ENCODE data around the gene DTNA.
A peak's percentile ranks its signal among the peaks of the same experiment; 100 is the strongest.

DTNA gene

DNA sequence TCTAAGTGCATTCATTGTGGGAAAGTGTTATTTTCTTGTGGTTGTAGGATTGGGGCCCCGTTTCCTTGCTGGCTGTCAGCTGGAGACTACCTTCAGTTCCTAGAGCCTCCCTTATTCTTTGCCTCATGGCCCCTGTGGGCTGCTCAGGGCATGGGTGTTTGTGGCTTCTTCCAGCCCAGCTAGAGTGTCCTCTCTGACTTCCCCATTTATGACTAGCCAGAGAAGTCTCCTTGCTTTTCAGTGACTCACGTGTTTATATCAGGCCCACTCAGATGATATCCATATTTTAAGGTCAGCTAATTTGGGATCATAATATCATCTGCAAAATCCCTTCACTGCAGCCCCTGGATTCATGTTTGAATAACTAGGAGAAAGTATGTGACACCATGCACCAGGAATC, 62.8 kb downstream of the DTNA start:
- DNase-seq (ENCODE audit: low spot score) = peak; percentile 33

DNA sequence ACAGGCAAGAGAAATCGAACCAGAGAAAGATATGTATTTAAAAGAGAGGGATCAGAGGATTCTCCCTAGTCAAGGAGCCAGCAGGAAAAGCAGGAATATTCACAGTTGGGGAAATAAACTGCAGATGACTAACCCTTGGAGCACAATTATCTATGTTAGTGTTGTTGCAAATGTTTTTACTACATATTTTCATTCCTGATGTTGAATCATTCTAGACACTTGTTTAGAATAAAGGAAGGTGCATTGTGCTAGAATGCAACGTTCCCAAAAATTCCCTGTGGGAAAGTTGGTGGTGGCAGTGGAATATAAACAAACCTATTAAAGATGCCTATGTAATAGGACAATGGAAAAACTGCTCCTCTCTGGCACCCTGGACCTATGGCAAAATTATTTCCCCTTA, 63.3 kb downstream of the DTNA start:
- DNase-seq (ENCODE audit: low spot score) = peak; percentile 26

DNA sequence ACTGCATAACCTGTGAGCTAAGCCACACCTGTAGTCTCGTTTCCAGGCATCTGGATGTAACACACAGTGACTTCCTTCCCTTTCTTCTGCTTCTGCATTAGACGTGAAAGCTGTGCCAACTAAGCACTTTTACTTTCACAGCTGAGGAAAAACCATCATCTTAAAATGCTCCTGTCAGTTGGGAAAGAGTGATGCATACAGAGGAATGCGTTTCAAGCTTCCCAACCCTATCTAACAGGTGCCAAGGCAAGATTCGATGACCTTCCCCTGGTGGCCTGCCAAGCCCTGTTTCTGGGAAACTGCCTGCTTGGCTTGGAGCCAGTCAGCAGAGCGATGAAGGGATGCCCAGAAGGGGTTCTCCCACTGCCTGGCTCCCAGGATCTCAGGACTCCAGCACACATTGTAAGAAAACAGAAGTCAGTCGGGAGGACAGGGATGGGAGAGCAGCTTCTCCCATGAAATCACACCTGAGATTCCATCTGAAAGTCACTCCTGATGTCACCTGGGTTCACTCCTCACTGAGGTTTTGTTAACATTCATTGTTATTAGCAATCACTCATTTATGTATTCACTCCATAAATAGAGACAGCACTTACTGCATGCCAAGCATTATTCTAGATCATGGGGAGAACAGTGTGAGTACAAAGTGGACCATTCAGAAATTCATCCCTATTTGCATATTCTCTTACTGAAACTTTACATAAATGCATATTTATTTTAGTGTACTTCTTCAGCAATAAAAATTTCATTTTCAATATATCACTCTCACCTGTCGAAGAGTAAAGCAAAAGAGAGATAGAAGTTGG, 64.1 kb downstream of the DTNA start:
- no peak for DNase-seq (ENCODE audit: low spot score)

DNA sequence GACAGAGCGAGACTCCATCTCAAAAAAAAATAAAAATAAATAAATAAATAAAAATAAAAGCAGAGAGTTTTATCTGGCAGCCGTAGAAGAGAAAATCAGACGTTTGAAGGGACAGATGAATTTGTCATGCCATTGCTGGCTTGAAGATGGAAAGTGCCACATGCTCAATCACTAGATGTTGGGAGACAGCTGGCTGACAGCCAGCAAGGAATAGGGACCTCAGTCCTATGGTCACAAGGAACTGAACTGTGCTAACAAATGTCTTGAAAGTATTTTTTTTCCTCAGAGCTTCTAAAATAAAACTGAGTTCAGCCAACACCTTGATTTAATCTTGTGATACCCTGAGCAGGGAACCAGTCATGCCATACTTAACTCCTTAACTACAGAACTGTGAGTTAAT, 65.4 kb downstream of the DTNA start:
- no peak for DNase-seq (ENCODE audit: low spot score)

DNA sequence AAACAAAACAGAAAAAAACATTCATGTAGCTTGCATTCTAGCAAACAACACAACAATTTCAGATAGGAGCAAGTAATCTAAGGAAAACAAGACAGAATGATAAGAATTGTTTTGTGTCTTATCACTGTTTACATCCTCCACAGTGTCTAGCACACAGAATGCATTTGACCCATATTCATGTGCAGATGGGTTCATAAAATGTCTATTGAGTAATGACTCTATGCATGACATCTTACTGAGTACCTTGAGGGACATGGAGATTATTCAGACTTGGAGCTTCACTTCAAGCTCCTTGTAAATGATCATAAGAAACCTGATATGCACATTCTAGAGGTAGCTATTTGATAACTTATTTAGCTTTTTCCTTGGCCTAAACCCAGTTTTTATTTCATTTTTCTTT, 69.0 kb downstream of the DTNA start:
- DNase-seq (ENCODE audit: low spot score) = no peak

DNA sequence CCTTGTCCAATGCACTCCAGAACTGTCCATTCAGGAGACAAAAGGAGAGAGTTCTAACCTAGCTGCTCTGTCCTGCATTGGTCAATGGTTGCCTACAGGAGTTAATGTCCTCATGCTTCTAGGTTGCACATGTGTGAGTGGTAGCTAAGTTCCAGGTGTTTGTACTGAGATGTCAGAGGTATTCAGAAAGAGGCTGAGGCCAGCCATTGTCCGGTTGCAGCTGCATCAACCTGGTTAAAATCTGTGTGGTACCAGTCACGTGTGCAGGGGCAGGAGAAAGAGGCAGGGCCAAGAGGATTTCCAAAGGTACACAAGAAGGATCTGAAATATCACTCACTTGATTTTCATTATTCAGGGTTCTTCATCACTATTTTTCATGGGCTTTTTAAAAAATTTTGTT, 70.8 kb downstream of the DTNA start:
- no peak for DNase-seq (ENCODE audit: low spot score)

DNA sequence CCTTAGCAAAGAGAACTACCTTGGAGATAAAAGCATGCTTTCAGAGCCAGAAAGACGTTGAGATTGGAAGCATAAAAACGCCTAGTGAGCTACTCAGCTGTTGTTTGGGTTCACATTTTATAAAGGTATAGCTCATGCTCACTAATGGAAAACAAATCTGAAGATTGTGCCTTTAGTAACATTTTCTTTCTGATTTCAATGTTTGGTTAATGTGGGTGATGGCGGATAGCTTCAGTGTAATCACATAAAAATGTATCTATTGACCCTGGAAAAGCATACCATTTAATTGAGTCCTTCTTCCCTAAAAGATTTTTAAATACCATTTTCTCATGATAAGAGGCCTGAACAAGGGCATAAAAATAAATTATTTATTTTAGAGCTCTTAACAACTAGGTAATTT, 73.4 kb downstream of the DTNA start:
- no peak for DNase-seq (ENCODE audit: low spot score)

DNA sequence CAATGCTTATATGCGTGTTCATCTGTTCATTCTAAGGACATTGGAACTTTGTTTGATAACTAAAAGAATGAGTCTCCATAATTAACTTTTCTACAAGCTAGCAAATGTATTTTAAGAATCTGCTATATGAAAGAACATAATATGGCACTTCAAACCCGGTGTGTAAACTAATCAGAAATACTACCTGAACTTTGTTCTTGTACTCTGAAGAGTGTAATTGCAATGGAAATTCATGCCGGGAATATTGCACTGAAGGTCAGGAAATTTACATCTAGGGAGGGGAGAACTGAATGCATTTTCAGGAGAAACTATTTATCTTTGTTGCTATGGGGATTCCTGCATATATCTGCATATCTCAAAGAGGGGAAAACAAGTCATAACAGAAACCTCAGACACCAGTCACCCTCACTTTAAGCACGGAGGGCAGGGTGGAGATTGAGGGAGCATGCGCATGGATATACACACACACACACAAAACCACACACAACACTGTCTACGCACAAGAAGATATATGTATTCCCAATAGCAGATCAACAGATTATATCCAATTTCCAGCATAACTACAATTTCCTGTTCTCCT, 76.2 kb downstream of the DTNA start:
- DNase-seq (ENCODE audit: low spot score) = no peak

DNA sequence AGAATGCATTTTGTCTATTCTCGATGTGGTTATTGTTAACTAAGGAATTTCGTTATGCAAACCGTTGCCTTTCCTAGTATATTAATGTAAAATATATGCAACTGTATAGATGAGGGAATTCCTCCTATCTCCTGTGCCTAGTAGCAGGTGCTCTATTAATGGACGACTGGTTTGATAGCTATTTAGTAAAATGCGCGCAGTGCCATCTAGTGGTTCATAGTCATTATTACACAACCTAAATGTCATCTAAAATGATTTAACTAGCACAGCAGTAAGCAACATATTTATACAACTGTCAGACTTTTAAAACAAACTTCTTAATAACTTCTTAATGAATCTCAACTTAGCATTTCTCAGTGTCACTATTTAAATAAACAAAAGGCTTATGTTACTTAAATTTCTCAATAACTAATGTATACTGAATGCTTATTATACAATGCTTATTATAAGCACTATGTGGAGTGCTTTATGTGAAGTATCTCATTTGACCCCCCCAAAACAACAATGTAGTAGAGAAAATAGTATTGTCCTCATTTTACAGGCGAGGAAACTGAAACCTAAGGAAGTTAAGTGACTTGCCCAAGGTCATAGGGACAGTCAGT, 77.9 kb downstream of the DTNA start:
- DNase-seq (ENCODE audit: low spot score) = peak; percentile 60

DNA sequence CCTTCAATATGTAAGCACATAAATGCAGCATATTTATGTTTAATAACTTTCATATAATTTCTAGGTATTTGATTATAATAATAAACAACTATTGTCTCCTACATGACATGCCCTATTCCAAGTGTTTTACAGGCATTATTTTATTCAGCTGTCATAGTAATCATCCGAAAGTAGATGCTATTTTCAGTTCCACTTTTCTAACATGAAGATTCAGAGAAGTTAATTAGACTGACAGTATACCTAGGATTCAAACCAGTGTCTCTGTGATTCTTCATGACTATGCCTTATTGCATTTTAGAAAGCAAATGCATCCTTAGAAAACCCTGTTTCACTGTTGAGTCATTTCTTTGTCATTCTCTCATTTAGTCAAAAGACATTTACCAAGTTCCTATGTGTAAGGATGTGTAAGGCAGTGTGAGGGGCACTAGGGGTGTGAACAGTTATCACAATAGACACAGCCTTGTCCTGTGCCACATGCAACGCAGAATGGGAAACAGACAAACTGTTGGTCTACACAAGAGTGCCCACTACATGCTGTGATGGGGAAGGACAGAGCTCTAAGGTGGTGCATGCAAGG, 79.8 kb downstream of the DTNA start:
- DNase-seq (ENCODE audit: low spot score) = no peak

DNA sequence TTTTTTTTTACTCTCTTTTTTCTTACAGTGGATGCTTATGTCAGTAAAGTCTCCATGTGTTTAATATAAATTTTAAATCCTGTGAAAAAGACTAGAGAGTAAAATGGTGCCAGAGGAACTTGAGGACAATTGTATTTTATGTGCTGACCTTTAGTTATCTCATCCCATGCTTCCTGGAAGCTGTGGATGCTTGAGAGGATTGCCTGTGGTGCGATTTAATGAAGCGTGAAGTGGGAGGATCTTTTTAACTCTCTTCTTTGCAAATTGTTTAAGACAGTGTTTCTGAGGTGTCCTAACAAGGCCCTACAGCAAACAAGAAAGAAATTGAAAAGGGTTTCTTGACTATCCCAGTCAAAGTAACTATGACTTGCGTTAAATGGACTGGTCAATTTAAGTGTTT, 84.2 kb downstream of the DTNA start:
- DNase-seq (ENCODE audit: low spot score) = no peak

DNA sequence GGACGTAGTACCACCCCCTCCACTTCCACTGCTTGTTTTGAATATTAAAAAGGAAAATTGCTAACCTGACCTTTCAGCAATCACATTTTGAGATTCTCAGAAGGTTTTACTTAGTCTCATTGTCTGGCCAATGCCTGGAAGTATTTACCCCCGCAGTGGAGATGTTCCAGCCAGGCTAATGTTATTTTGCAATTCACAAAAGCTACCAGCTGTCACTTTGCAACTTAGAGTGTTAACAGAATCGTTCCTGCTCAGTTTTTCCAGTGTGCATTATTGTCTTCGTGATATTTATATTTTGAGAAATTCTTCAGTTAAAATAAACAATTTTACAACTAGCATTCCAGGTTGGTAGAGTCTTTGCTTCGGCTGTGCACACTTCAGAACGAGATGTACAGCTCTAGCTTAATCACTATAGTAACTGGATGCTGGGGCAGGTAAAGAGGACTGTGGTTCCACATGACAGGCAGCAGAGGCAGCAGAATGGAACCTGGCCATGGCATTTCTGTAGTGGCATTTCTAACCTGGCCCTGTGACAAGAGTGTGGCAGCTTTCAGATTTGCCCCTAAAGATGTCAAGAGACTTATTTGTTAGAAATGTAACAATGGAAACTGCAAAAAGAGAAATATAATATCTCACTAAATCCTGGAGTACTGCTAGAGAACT, 85.1 kb downstream of the DTNA start:
- no peak for DNase-seq (ENCODE audit: low spot score)

DNA sequence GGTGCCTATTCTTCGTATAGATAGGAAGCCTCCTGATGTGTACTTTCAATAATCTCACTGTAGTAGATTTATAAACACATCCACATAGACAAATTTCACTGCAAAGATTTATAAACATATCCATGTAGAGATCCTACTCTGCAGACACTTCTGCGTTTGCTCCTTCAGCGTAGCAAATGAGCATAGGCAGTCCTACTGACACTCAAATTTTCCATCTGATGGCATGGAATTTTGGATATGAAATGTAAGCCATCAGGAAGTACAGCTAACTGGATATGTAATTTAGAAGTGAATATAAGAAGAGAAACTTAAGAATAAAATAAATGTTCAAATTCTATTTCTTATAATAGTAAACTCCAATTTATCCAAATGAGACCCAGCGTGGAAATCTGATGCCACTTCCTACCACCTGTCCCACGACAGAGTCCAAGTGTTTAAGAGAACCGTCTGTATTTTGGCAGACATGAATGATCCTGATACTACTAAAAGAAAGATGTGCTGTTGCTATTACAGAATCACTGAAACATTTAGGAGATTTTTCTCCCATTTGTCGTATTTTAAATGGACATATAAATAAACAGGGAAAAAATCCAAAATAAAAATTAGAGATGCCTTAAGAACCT, 86.0 kb downstream of the DTNA start:
- no peak for DNase-seq (ENCODE audit: low spot score)

DNA sequence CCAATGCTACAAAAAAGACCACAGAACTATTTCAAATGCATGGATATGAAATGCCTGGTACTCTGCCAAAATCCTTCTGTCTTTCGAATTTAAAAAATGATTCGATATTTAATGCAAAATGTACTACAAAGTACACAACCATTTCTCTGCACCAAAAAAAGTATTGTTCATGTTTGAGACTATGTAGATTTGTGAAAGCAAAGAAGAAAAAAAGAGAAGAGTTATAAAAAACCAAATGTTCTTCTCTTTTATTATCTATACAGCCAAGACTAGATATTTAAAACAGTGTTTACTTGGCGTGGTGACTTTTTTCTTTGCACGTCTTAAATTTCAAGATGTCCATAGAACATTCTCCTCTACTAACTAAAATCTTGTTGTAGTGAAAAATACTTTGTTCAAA, 89.2 kb downstream of the DTNA start:
- no peak for DNase-seq (ENCODE audit: low spot score)

DNA sequence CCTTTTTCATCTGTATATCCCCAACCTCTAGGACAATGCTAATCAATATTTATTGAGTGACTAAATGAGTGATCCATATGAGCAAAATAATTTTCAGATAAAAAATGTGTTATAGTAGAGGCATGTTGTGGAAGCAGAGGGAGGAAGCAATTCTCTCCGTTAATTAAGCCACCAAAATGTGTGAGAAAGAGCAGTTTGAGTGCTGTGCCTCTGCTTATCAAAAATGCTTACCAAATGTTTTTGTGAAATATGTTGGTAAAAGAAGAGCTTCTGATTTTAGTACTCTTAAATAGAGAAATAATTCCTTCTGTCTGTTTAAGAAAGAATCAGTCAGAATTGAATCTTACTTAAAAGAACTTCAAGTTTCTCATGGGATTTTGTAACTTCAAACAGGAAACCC, 90.3 kb downstream of the DTNA start:
- DNase-seq (ENCODE audit: low spot score) = no peak

DNA sequence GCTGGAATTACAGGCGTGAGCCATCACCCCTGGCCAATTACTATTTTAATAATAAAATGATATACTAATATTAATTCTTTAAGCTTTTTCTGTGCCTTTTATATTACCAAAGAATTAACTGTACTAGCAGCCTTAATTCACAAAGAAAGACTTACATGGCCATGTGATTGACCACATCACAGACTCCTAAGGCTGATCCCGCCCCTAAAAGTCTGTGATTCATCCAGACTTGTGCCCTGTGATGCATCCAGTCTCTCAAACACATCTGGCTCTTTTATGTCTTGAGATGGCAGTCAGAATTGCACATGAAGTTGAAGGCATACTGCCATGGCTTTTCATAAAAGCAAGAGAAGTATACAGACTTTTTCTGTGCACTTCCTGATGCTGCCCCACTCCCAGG, 91.7 kb downstream of the DTNA start:
- DNase-seq (ENCODE audit: low spot score) = peak; percentile 56

DNA sequence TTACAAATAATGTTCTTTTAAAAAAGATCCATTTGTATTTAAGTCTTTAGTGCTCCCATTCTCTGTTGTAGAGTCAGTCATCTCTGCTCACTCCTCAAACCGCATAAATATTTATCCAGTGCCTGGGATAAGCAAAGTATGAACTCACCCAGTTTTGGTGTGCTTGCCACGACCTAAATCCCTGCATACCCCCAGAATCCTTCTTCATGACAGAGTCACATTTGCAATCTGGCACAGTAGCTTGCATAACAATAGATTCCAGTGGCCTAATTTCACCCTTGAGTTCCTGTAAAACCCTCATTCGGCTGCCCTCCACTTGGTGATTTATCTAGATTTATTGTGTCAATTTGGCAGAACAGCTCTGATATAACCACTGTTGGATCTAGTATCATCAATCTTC, 92.9 kb downstream of the DTNA start:
- DNase-seq (ENCODE audit: low spot score) = peak; percentile 20

DNA sequence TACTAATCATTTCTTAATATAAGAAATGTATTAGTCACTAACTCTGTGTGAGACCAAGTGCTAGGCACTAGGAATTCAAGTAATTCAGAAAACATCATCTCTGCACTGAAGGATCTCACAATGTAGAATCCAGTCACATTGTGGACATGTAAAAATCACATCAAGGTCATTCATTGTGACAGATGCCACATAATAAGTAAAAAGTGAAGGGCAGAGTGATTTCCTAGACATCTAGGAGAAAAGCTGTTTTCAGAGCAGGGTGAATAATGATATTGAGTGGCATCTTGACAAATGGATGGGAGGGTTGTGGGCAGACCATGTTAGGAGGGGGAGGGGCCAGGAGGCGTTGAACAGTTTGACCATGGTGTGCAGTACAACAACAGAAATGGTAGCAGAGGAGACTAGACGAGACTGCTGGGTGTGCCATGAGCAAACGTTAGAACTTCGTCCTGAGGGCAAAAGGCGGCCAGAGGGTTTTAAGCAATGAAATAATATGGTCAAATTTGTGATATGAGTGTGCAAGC, 93.8 kb downstream of the DTNA start:
- DNase-seq (ENCODE audit: low spot score) = no peak

DNA sequence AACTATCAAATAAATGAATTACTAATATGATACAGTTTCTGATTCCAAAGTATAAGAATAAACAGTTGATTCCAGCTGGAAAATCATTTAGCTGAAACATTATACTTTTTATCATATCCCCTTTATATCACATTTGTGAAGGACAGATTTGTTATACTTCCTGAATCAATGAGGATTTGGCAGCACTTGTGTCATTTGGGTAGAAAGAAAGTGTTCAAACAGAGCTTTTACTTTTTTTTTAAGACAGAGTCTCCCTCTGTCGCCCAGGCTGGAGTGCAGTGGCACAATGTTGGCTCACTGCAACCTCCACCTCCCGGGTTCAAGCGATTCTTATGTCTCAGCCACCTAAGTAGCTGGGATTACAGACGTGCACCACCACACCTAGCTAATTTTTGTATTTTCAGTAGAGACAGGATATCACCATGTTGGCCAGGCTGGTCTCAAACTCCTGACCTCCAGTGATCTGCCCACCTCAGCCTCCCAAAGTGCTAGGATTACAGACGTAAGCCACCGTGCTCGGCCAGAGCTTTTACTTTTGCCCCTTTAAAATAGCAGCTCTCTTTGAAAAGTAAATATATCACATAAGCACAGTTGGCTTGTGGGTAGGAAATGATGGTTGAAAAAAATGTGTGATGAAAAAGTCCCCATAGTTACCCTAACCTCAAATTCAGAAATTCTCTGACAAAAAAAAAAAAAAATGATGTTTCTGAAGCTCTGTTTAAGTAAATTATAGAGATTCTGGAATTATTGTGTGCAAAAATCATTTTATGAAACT, 95.2 kb downstream of the DTNA start:
- DNase-seq (ENCODE audit: low spot score) = no peak

DNA sequence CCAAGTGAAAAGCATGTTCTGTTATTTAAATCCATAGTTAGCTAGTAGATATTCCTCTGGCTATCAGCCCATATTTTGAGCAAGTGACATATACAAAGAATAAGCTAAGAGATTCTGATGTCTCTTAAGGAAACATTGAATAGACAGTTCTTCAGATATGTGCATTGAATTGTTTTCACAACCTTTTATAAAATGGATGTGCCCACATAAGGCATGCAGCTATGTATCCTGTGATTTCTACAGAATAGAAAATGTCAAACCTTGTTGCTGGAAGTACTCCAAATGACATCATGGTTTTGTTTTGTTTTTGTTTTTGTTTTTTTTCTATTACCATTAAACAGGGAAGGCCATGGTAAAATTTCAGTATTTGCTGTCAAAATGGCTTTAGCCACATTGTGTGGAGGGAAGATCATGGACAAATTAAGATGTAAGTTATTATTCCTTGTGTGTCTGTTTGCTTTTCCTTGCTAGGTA, 95.8 kb downstream of the DTNA start:
- DNase-seq (ENCODE audit: low spot score) = no peak

DNA sequence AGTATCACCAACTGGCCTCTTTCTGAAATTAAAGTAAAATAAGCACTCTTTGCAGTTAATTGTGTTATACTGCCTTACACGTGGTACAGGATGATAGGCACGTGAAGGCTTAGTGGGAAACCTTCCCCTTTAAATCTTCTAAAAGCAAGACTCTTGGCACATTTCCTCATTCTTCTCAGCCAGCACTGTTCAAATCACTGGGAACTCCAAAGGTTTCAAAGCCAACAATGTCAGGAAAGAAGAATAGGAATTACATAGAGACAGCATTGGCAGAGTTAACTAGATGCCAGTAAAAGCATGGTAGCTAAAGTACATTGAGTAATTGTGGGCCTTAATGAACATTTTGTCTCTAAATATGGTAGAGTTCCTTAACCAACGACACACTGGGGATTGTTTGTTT, 96.4 kb downstream of the DTNA start:
- DNase-seq (ENCODE audit: low spot score) = no peak

All from AG20443 (cell line).